Muscle of leg (tissue), 11 donors: Measurements from ENCODE around the gene EDA. TPM values are rescaled to one million over a fixed set of nuclear protein-coding genes. Genes with fewer than 3 reads are reported as not detected.
"Not testable (repeated sequence)": the region's sequence is repeated elsewhere in the genome, so short reads cannot be mapped to it uniquely, and the experiment has no call there.

ENCODE experiments used
- DNase-seq: peaks from one replicate; pipeline ENCODE4 v3.0.0; 2013
- H3K27ac ChIP-seq: one replicate; pipeline ENCODE4 v1.5.1; 2013; ENCODE audit warnings: mild to moderate bottlenecking, low read length, control low read depth
- H3K27me3 ChIP-seq: one replicate; pipeline ENCODE4 v1.6.1; 2013; ENCODE audit warnings: low read length; ENCODE audit not compliant: control insufficient read depth, insufficient read depth
- H3K36me3 ChIP-seq: one replicate; pipeline ENCODE4 v1.6.1; 2013; ENCODE audit warnings: low read length; ENCODE audit not compliant: control insufficient read depth, insufficient read depth
- H3K4me1 ChIP-seq: one replicate; pipeline ENCODE4 v1.6.1; 2013; ENCODE audit warnings: low read length; ENCODE audit not compliant: control insufficient read depth, insufficient read depth
- H3K4me3 ChIP-seq: one replicate; pipeline ENCODE4 v1.5.1; 2013; ENCODE audit warnings: low read length, control low read depth
- H3K9me3 ChIP-seq: replicated peaks from 2 replicates; pipeline ENCODE4 v1.6.1; 2013; ENCODE audit warnings: low read depth, low read length; ENCODE audit not compliant: control insufficient read depth
- WGBS: methylation state at CpG from one replicate; pipeline ENCODE4 v1.1.5; 2013; ENCODE audit warnings: missing lambda C conversion rate; ENCODE audit not compliant: insufficient coverage; 5-methylcytosine and 5-hydroxymethylcytosine counted together
- polyA plus RNA-seq, 8 donors: library from polyadenylated mRNA; unstranded; fragments of 120-200 nt; gene quantifications; one replicate each; pipeline versions ENCODE4 v1.2.1 to v1.2.3, GENCODE V29; 2013; ENCODE audit warnings: inconsistent platforms in 1 of 8, low replicate concordance in 1 of 8; ENCODE audit not compliant: insufficient read length in 8 of 8, insufficient read depth in 1 of 8
- total RNA-seq: library from RNA; stranded (reverse); fragments of 120-200 nt; gene quantifications from one replicate; pipeline ENCODE4 v1.2.4, GENCODE V29; 2013

EDA gene
- total and polyA plus RNA-seq, 9 donors: 12.3 to 29.5 (median 23.8) TPM

DNA sequence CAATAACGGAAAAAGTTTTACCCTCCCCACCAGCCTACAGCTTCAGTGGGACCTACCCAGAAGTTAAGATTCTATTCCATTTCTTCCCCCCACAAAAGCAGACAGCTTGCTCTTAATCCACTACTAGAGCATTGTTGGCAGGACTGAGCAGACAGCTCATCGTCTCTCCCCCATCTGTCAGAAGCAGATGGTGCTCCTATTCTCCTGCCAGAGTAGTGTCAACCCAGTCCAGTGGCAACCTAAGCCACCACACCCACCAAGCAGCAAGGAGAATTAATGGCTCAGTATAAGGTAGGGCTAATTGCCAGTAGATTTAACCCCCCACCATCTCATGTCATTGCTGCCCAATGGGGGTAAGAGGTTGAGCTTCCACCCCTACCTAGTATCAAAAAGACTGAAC, 371.8 kb downstream of the EDA start:
- no peaks in the 10 kb centered on the region for H3K4me1 ChIP-seq
- WGBS: 67% methylated on average over 1 of the region's 2 CpGs
- H3K27ac ChIP-seq: no peak overlapping the region
- DNase-seq: peak; percentile 39
- H3K27me3 ChIP-seq: peaks cover 3% of the 10 kb centered on the region
- no peaks in the 10 kb centered on the region for H3K36me3 ChIP-seq
- H3K4me3 ChIP-seq: no peak overlapping the region
- H3K9me3 ChIP-seq: no peaks in the 10 kb centered on the region

DNA sequence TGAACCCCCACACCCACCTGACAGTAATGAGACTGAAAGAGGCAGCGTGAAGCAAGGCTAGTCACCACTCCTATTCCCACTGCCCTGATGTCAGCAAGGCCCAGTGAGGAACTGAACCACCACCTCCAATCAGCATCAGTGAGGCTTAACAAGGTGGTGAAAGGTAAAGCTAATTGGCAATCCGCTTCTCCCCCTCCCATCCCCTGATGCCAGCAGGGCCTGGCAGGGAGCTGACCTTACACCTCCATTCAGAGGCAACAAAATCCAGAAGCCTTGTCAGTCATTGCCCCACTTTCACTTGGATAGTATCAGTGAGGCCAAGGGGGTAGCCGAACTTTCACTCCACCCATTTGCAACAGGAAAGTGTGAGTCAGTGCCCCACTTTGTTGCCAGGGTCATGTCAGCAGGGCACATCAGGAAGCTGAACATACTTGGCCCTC, 373.1 kb downstream of the EDA start:
- Histone ChIP-seq H3K9me3 (no peaks in the 10 kb centered on the region), H3K4me3 (no peak overlapping the region), H3K4me1 (no peaks in the 10 kb centered on the region), H3K27ac (no peak overlapping the region), H3K36me3 (no peaks in the 10 kb centered on the region), H3K27me3 (peaks cover 3% of the 10 kb centered on the region)
- no peak for DNase-seq
- WGBS: no CpG with 5 or more reads among the region's 3 CpGs

- H3K27me3 ChIP-seq: peaks cover 3% of the 10 kb centered on the region
- no peak overlapping the region for H3K27ac ChIP-seq
- no peaks in the 10 kb centered on the region for H3K4me1 ChIP-seq
- no peak overlapping the region for H3K4me3 ChIP-seq
- no peak for DNase-seq
- H3K36me3 ChIP-seq: no peaks in the 10 kb centered on the region
- WGBS: 77% methylated on average over 2 of the region's 3 CpGs
- no peaks in the 10 kb centered on the region for H3K9me3 ChIP-seq
Observed at GRCh38 chrX:69991685-69992084, 375.8 kb downstream of the EDA start.

- no peaks in the 10 kb centered on the region for H3K9me3 ChIP-seq
- no peaks in the 10 kb centered on the region for H3K36me3 ChIP-seq
- H3K27ac ChIP-seq: no peak overlapping the region
- no peak overlapping the region for H3K4me3 ChIP-seq
- DNase-seq: no peak
- no peaks in the 10 kb centered on the region for H3K4me1 ChIP-seq
- peaks cover 3% of the 10 kb centered on the region for H3K27me3 ChIP-seq
Observed at GRCh38 chrX:69993494-69993893, 377.6 kb downstream of the EDA start.

GRCh38 chrX:69995362-69996112, 379.6 kb downstream of the EDA start:
- DNase-seq: peak; percentile 79
- no peaks in the 10 kb centered on the region for H3K9me3 ChIP-seq
- H3K27me3 ChIP-seq: peaks cover 3% of the 10 kb centered on the region
- WGBS: no CpG with 5 or more reads among the region's 2 CpGs
- H3K27ac ChIP-seq: peak overlapping the region; percentile 18
- H3K4me3 ChIP-seq: no peak overlapping the region
- no peaks in the 10 kb centered on the region for H3K36me3 ChIP-seq
- no peaks in the 10 kb centered on the region for H3K4me1 ChIP-seq

- Histone ChIP-seq H3K4me3 (no peak overlapping the region), H3K27ac (peak overlapping the region; percentile 18), H3K4me1 (no peaks in the 10 kb centered on the region), H3K9me3 (no peaks in the 10 kb centered on the region), H3K27me3 (peaks cover 3% of the 10 kb centered on the region), H3K36me3 (no peaks in the 10 kb centered on the region)
- DNase-seq: no peak
Observed at GRCh38 chrX:69996113-69996468, 380.2 kb downstream of the EDA start.

- not testable (repeated sequence) for H3K4me1 ChIP-seq, H3K9me3 ChIP-seq, H3K4me3 ChIP-seq, H3K36me3 ChIP-seq, H3K27ac ChIP-seq, H3K27me3 ChIP-seq, DNase-seq
Observed at GRCh38 chrX:69998299-69998698, 382.4 kb downstream of the EDA start.

GRCh38 chrX:70001269-70001668, 385.4 kb downstream of the EDA start:
- Histone ChIP-seq H3K9me3 (no peaks in the 10 kb centered on the region), H3K36me3 (no peaks in the 10 kb centered on the region), H3K27ac (no peak overlapping the region), H3K4me1 (no peaks in the 10 kb centered on the region), H3K27me3 (peaks cover 2% of the 10 kb centered on the region), H3K4me3 (no peak overlapping the region)
- 67% methylated on average over 1 of the region's 2 CpGs for whole genome bisulfite sequencing
- DNase-seq: no peak

DNA sequence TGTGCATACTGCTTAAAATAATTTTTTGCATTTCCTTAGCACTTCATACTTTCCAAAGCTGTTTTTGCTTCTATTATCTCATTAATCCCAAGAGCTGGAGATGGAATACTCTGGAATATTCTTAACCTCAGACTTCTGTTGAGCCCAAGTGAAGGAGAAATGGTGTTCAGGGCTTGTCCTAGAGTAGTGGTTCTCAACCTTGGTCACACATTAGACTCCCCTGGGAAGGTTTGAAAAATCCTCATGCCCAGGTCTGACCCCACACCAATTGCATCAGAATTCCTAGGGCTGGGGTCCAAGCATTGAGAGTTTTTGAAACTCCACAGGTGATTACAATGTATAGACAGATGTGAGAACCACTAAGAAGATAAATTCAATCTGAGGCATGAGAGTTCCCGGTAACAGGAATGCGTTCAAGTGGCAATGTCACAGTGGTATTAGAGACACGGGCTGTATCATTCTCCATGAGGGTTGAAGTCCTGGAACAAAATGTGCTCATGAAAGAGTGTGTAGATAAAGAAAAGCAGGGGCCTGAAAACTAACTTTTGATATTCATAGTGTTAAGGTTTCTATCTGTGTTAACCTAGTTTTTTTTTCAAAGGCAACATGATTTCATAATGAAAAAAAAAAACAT, 385.9 kb downstream of the EDA start:
- H3K27ac ChIP-seq: no peak overlapping the region
- peaks cover 2% of the 10 kb centered on the region for H3K27me3 ChIP-seq
- no peaks in the 10 kb centered on the region for H3K9me3 ChIP-seq
- H3K4me1 ChIP-seq: no peaks in the 10 kb centered on the region
- 66% methylated on average over 3 of the region's 3 CpGs for WGBS
- no peak for DNase-seq
- H3K4me3 ChIP-seq: no peak overlapping the region
- H3K36me3 ChIP-seq: no peaks in the 10 kb centered on the region

- Histone ChIP-seq H3K27ac (no peak overlapping the region), H3K9me3 (no peaks in the 10 kb centered on the region), H3K36me3 (no peaks in the 10 kb centered on the region), H3K4me1 (peaks cover 4% of the 10 kb centered on the region), H3K4me3 (no peak overlapping the region), H3K27me3 (peaks cover 4% of the 10 kb centered on the region)
- no peak for DNase-seq
Observed at GRCh38 chrX:70007946-70008345, 392.0 kb downstream of the EDA start.

GRCh38 chrX:70009049-70009448, 393.1 kb downstream of the EDA start:
- DNase-seq: no peak
- no peaks in the 10 kb centered on the region for H3K36me3 ChIP-seq
- H3K4me3 ChIP-seq: no peak overlapping the region
- H3K27me3 ChIP-seq: peaks cover 4% of the 10 kb centered on the region
- H3K4me1 ChIP-seq: peaks cover 15% of the 10 kb centered on the region
- H3K27ac ChIP-seq: no peak overlapping the region
- H3K9me3 ChIP-seq: no peaks in the 10 kb centered on the region
